B cell (primary cell): ENCODE results near the gene LTB4R. TPM values are rescaled to one million over a fixed set of nuclear protein-coding genes. Genes with fewer than 3 reads are reported as not detected.

Experiments
- ATAC-seq: fragments of 200-7000 bp; cut with Tn5 transposase; one replicate; pipeline ENCODE4 v1.10.0; 2021; ENCODE audit warnings: low read depth, mild to moderate bottlenecking, moderate number of reproducible peaks, moderate library complexity
- CTCF ChIA-PET: fragments of 350-600 bp; sonication (Branson Sonifier 250); formaldehyde crosslinking; loops from one replicate; lab custom pipeline; 2021; ENCODE audit warnings: antibody characterized with exemption, inconsistent platforms; lab: Charles Lee
- POLR2A ChIA-PET: fragments of 350-600 bp; sonication (Branson Sonifier 250); formaldehyde crosslinking; loops from one replicate; lab custom pipeline; 2021; ENCODE audit warnings: antibody characterized with exemption; lab: Charles Lee
- DNase-seq: peaks from one replicate; pipeline ENCODE4 v3.0.0; 2013
- H2AFZ ChIP-seq: 2 replicates; pipeline ENCODE4 v1.6.1; 2012; ENCODE audit warnings: mild to moderate bottlenecking, low read depth, low read length; ENCODE audit not compliant: insufficient read depth, poor library complexity, severe bottlenecking
- H3K27ac ChIP-seq, 2 donors: 1 replicate in 1 of 2; 2 replicates in 1 of 2; pipeline ENCODE4 v1.5.1; 2012 to 2013; ENCODE audit warnings: low read length in 2 of 2, mild to moderate bottlenecking in 2 of 2, moderate library complexity in 1 of 2
- H3K27me3 ChIP-seq, 4 experiments: fragments of 200-600 bp in 1 of 4; sonication (generic) in 1 of 4; replicated peaks in 1 of 4; 1 replicate in 2 of 4; 2 replicates in 2 of 4; pipeline versions ENCODE4 v1.6.1 to v1.7.0; 2013 to 2016; ENCODE audit warnings: low read length in 3 of 4, mild to moderate bottlenecking in 2 of 4, mixed read lengths in 1 of 4, moderate library complexity in 1 of 4; ENCODE audit not compliant: insufficient read depth in 4 of 4, control insufficient read depth in 3 of 4; ENCODE audit errors: control extremely low read depth in 1 of 4
- H3K36me3 ChIP-seq, 2 experiments: replicated peaks in 1 of 2; 1 replicate in 1 of 2; 2 replicates in 1 of 2; pipeline versions ENCODE4 v1.6.1 to v1.7.1; 2013; ENCODE audit warnings: low read length in 1 of 2; ENCODE audit not compliant: insufficient read depth in 2 of 2, control insufficient read depth in 1 of 2; ENCODE audit errors: control extremely low read depth in 1 of 2, extremely low read depth in 1 of 2
- H3K4me1 ChIP-seq, 2 donors: fragments of 200-600 bp in 1 of 2; sonication (generic) in 1 of 2; 1 replicate in 1 of 2; 2 replicates in 1 of 2; pipeline versions ENCODE4 v1.5.1 to v1.6.1; 2013 to 2017; ENCODE audit warnings: low read length in 2 of 2; ENCODE audit not compliant: control insufficient read depth in 2 of 2, insufficient read depth in 2 of 2
- H3K4me2 ChIP-seq: replicated peaks from 2 replicates; pipeline ENCODE3; 2012; ENCODE audit warnings: mild to moderate bottlenecking, low read depth, low read length; ENCODE audit not compliant: poor library complexity, severe bottlenecking
- H3K4me3 ChIP-seq, 5 experiments: fragments of 200-600 bp in 1 of 5; sonication (generic) in 1 of 5; 1 replicate in 3 of 5; 2 replicates in 2 of 5; pipeline versions ENCODE4 v1.5.1 to v1.7.0; 2011 to 2016; ENCODE audit warnings: low read length in 4 of 5, mild to moderate bottlenecking in 4 of 5, low read depth in 2 of 5, control low read depth in 1 of 5, moderate library complexity in 1 of 5; ENCODE audit not compliant: insufficient read depth in 1 of 5; ENCODE audit errors: control extremely low read depth in 1 of 5, extremely low read depth in 1 of 5
- H3K79me2 ChIP-seq: fragments of 200-600 bp; sonication (generic); one replicate; pipeline ENCODE4 v1.6.0; 2016; ENCODE audit warnings: low read length; ENCODE audit not compliant: control insufficient read depth, insufficient read depth
- H3K9ac ChIP-seq: fragments of 200-600 bp; sonication (generic); 2 replicates; pipeline ENCODE4 v1.6.1; 2017; ENCODE audit warnings: mild to moderate bottlenecking, low read length, moderate library complexity
- H3K9me3 ChIP-seq, 3 donors: one replicate each; pipeline versions ENCODE4 v1.6.1 to v1.7.1; 2013; ENCODE audit warnings: low read length in 2 of 3; ENCODE audit not compliant: control insufficient read depth in 2 of 3, insufficient read depth in 1 of 3; ENCODE audit errors: control extremely low read depth in 1 of 3
- H4K20me1 ChIP-seq: 2 replicates; pipeline ENCODE4 v1.6.0; 2012; ENCODE audit warnings: mild to moderate bottlenecking, low read length; ENCODE audit not compliant: insufficient read depth, control insufficient read depth, poor library complexity, severe bottlenecking
- H3K27ac Mint-ChIP-seq: one replicate; pipeline ENCODE4 v1.8.0; 2021; ENCODE audit warnings: mixed read lengths
- H3K27me3 Mint-ChIP-seq: one replicate; pipeline ENCODE4 v1.8.0; 2021; ENCODE audit warnings: mixed read lengths
- H3K4me1 Mint-ChIP-seq: one replicate; pipeline ENCODE4 v1.8.0; 2021; ENCODE audit warnings: mixed read lengths
- H3K4me3 Mint-ChIP-seq: one replicate; pipeline ENCODE4 v1.8.0; 2021; ENCODE audit warnings: mixed read lengths
- H3K9me3 Mint-ChIP-seq: one replicate; pipeline ENCODE4 v1.8.0; 2022; ENCODE audit warnings: mixed read lengths; ENCODE audit not compliant: insufficient read depth
- CTCF ChIP-seq: fragments of 200-600 bp; IDR thresholded peaks from one replicate; pipeline ENCODE4 v1.8.0; 2022; ENCODE audit warnings: antibody characterized with exemption, mild to moderate bottlenecking
- EZH2 ChIP-seq: IDR thresholded peaks from 2 replicates; pipeline ENCODE4 v1.6.1; 2012; ENCODE audit warnings: borderline replicate concordance, low read depth, mild to moderate bottlenecking, moderate library complexity, low read length; ENCODE audit not compliant: insufficient read depth, poor library complexity, severe bottlenecking
- WGBS: methylation state at CpG from one replicate; pipeline ENCODE4 v1.1.5; 2013; ENCODE audit warnings: missing lambda C conversion rate; ENCODE audit not compliant: insufficient coverage; 5-methylcytosine and 5-hydroxymethylcytosine counted together
- intact Hi-C: fragments of 100-400 bp; cut with micrococcal nuclease; formaldehyde crosslinking; loops from one replicate; pipeline ENCODE4 v1.10.0; 2022
- polyA plus RNA-seq: library from polyadenylated mRNA; depleted of rRNA; stranded (reverse); fragments of >200 nt; gene quantifications from 2 replicates; pipeline ENCODE4 v1.2.3, GENCODE V29; 2012
- total RNA-seq, 2 donors: library from RNA; stranded (reverse); fragments of 120-200 nt in 1 of 2; gene quantifications; 1 replicate in 1 of 2; 2 replicates in 1 of 2; pipeline versions ENCODE4 v1.2.3 to v1.2.4, GENCODE V29; 2013 to 2022

The LTB4R gene
- total and polyA plus RNA-seq, 2 donors (not counting 1 experiment from before 2014, with no cell fraction given) = 8.8 to 19.1 TPM

- POLR2A ChIA-PET = no interaction called here
- peaks cover 17 to 24% of the 10 kb centered on the region in 2 donors for H3K4me1 ChIP-seq
- Mint-ChIP-seq H3K9me3 (no peaks in the 10 kb centered on the region), H3K4me1 (peaks cover 23% of the 10 kb centered on the region), H3K4me3 (no peak overlapping the region), H3K27me3 (peaks cover 23% of the 10 kb centered on the region), H3K27ac (no peak overlapping the region)
- CTCF ChIA-PET = interaction anchor here (0.6 to 5.7 kb wide), 4 partner anchors 9 to 138 kb away, joined by 4 to 55 read pairs (median 6); partner anchors contain the start of genes ADCY4 and TSSK4
- no peak for DNase-seq
- no peaks in the 10 kb centered on the region for H3K9me3 ChIP-seq
- H3K4me2 ChIP-seq = no peak overlapping the region
- TF ChIP-seq EZH2 (no peak), CTCF (no peak)
- H3K36me3 ChIP-seq = peaks cover 0 to 5% of the 10 kb centered on the region in 2 experiments
- no peak overlapping the region for H2AFZ ChIP-seq
- no CpG with 5 or more reads among the region's 4 CpGs for WGBS
- H4K20me1 ChIP-seq = peaks cover 10% of the 10 kb centered on the region
- intact Hi-C loops = no loop called here
- no peak overlapping the region for H3K4me3 ChIP-seq
- H3K27ac ChIP-seq = no peak overlapping the region
- H3K27me3 ChIP-seq = peaks cover 0 to 19% (median 2%) of the 10 kb centered on the region in 4 experiments
- H3K9ac ChIP-seq = no peak overlapping the region
- no peak for ATAC-seq
- peaks cover 10% of the 10 kb centered on the region for H3K79me2 ChIP-seq
Observed at GRCh38 chr14:24342889-24343288, 31.6 kb downstream of the LTB4R start.

- no peak overlapping the region for H3K4me3 Mint-ChIP-seq
- no peak overlapping the region for H3K27ac Mint-ChIP-seq
- Histone ChIP-seq H3K27ac (no peak overlapping the region), H2AFZ (no peak overlapping the region), H3K4me2 (no peak overlapping the region), H3K4me1 (peaks cover 8 to 13% of the 10 kb centered on the region in 2 donors), H3K9ac (no peak overlapping the region), H3K4me3 (no peak overlapping the region), H3K79me2 (peaks cover 2% of the 10 kb centered on the region), H3K9me3 (no peaks in the 10 kb centered on the region), H3K27me3 (peaks cover 0 to 19% (median 2%) of the 10 kb centered on the region in 4 experiments), H4K20me1 (no peaks in the 10 kb centered on the region), H3K36me3 (no peaks in the 10 kb centered on the region)
- ChIA-PET POLR2A (no interaction called here), CTCF (interaction anchor here (0.9 to 5.7 kb wide), 4 partner anchors 10 to 92 kb away, joined by 3 to 55 read pairs (median 4); partner anchors contain the start of gene ADCY4)
- TF ChIP-seq CTCF (no peak), EZH2 (no peak)
- peaks cover 26% of the 10 kb centered on the region for H3K27me3 Mint-ChIP-seq
- ATAC-seq (no peak), DNase-seq (no peak)
- H3K9me3 Mint-ChIP-seq = no peaks in the 10 kb centered on the region
- intact Hi-C loops = no loop called here
- peaks cover 12% of the 10 kb centered on the region for H3K4me1 Mint-ChIP-seq
- 80% methylated on average over 1 of the region's 7 CpGs for WGBS
Observed at GRCh38 chr14:24343795-24344660, 32.7 kb downstream of the LTB4R start.
